Stimulated activated CD4-positive, alpha-beta T cell treated with anti-CD3 and anti-CD28 coated beads, TNF-alpha, amount 100 ng/mL, for 24 hours (primary cell): ENCODE measurements around the gene PGAP1.

Experiments
- DNase-seq, 3 experiments: peaks; one replicate each; pipeline ENCODE4 v3.0.0-alpha.2; 2020; ENCODE audit warnings: low read depth in 3 of 3

Gene PGAP1

DNA sequence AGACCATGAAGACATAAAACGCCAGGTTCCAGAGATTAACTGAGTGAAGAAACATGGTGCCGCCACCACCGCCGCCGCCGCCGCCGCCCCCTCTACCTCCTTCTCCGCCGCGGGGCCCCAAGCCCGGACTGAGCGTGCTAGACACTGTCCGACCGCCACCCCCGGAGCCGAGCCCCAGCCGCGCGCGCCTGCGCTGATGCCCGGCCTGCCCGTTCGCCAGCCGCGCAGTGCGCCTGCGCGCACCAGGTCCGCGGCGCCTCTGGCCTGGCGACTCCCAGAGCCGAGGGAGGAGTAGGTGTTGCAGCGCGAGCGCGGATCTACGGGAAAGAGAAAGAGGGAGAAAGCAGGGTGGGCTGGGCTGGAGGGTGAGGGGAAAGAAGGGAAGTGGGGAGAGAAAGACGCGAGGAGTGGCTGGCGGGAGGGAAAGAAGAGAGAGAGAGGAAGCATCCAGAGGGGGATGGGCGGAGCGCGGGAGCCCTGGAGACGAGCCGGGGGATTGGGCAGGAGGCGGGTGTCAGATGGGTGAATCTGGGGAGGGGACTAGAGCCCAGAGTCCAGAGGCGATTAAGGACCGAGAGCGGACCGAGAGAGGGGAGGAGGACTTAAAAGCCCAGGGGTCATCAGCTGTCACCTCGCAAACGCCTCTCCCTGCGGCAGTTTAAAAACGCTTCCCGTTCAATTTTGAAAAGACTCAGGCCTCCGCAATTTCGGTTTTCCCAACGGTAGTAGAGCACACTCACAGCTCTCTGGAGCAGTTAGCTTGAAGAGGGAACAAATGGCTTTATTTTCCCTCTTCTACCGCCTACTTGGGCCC lies at the start of gene PGAP1:
TSS of gene PGAP1 (minus strand) at position 146 of the 814 bp plus-strand sequence. CDS start at position 55, 91 bp downstream.
- DNase-seq: peak; percentile 66 to 85 (median 75)

DNA sequence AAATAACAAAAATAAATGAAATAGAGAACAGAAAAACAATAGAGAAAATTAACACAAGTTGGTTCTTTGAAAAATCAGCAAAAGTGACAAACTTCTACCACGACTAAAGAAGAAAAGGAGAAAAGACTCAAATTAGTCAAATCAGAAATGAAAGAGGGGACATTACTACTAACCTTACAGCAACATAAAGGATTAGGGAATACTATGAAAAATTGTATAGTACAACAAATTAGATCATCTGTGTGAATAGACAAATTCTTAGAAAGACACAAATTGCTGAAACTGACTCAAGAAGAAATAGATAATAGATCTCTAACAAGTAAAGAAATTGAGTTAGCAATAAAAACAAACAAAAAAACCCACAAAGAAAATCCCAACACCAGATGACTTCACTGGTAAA lies 48.5 kb upstream of the PGAP1 start:
- no peak for DNase-seq

GRCh38 chr2:196971574-196972279 lies 45.2 kb upstream of the PGAP1 start:
- DNase-seq: no peak

GRCh38 chr2:196970099-196970498 lies 43.6 kb upstream of the PGAP1 start:
- no peak for DNase-seq

GRCh38 chr2:196968516-196968915 lies 42.0 kb upstream of the PGAP1 start:
- no peak for DNase-seq

GRCh38 chr2:196967775-196968174 lies 41.3 kb upstream of the PGAP1 start:
- DNase-seq: no peak

DNA sequence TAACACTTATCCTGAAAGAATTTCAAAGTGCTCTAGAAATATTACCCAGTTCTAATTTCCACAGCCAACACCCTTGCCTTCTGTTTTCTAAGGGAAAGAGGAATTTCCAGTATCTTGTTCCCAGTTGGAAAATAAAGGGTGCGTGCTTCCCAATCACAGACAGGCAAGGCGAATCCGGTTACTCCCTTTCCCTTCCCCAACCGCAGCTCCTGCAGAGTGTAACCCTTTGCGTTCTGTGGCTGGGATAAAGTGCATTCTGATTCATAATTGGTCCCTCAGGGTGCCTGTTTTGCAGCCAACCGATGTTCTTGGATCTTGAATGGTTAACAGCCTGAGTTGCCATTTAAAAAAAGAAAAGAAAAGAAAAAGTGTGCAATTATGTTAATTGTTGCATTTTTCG lies 40.6 kb upstream of the PGAP1 start:
- DNase-seq: no peak

DNA sequence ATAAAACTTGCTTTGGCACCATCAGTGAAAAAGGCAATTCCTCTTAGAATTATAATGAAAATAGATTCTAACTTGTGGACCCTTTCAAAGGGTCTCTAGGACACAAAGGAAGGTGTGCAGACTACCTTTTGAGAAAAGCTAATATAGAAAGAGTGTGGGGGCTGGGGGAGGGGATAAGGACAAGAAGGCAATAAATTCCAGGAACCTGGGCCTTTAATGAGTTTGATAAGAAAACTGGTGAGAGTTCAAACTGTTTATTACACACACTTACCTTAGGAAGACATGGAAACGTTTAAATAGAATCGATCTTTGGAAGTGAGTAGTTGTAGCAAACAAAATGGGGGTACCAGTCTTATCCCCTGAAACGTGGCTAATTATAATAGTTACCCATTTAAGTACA lies 39.6 kb upstream of the PGAP1 start:
- DNase-seq: no peak

DNA sequence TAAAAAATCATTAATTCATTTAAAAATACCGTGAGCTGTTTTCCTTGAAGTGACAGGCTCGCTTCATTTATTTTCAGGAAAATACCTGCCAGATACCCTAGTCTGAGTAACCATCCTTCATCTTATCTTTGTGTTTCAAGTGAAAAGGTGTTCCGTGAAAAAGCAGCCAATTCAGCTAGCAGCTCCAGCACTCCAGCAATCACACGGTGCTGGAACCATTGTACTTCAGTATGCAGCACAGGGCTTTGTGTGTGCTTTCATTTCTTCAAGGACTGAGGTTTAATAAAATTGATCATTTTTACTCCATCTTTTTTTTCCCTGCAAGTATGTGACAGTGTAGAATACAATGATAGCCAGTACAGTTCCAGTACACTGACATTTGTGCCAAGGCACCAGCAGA lies 39.1 kb upstream of the PGAP1 start:
- DNase-seq: no peak

GRCh38 chr2:196963961-196964360 lies 37.5 kb upstream of the PGAP1 start:
- no peak for DNase-seq

GRCh38 chr2:196963043-196963442 lies 36.5 kb upstream of the PGAP1 start:
- DNase-seq: no peak

DNA sequence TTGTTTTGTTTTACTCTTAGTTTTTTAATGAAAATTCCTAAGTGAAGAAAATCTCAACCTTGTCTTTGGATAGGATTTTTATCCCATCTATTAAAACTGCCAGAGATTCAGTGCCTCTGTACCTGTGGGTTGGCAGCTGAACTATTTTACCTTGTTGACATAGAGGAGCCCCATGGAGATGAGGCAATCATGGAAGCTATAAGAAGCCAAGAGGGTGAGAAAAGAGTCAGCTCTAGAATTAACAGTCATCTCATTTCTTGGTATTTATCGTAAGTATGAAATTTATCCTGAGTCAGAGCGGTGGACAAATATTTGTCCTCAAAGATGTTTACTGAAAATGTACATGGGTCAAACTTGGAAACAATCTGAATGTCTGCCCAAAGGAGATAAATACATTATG lies 35.8 kb upstream of the PGAP1 start:
- DNase-seq: no peak

- no peak for DNase-seq
These were observed 35.4 kb upstream of the PGAP1 start for GRCh38 chr2:196961889-196962288.

- DNase-seq: no peak
These were observed 33.3 kb upstream of the PGAP1 start for GRCh38 chr2:196959734-196960338.

DNA sequence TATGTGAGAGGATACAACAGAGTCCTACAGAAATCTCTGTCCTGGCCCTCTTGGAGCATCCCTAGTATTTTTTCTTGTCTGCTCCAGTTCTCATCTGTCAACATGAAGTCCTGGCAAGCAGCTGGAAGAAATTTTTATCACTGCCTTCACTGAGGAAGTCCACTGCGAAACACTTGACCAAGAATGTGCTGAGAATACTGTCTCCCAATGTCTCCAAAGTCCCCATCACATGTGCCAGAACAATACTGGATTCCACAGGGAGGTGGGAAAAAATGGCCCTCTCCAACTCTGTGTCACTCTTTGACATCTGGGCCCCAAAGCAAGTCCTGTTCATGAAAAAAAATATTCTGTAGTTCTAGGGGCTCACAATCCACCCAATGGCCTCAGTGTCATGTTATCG lies 32.8 kb upstream of the PGAP1 start:
- no peak for DNase-seq

- no peak for DNase-seq
These were observed 31.5 kb upstream of the PGAP1 start for GRCh38 chr2:196957881-196958525.

- no peak for DNase-seq
These were observed 30.9 kb upstream of the PGAP1 start for GRCh38 chr2:196957442-196957841.

DNA sequence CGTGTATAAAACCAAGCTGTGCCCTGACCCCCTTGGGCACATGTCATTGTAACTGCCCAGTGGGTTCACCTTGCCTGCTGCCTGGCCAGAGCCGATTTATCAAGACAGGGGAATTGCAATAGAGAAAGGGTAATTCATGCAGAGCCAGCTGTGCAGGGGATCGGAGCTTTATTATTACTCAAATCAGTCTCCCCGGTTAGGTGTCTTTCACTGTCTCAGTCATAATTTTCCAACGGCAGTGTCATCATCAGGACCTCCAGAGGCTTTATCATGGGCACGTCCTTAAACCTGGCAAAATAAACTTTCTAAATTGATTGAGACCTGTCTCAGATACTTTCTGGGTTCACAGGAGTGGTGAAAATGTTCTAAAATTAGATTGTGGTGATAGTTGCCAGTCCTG lies 29.6 kb upstream of the PGAP1 start:
- DNase-seq: no peak

DNA sequence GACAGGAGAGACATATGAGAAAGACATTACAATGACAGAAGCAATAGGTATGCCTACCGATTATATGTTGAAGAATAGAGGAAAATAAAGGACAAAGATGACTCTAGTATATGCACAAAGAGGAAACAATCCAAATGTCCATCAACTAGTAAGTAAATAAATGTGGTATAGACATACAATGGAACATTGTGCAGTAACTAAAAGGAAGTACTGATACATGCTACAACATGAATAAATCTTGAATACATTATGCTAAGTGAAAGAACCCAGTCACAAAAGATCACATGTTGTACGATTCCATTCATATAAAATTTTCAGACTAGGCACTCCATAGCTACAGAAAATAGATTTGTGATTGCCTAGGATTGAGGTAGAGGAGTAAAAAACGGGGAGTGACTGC lies 28.5 kb upstream of the PGAP1 start:
- DNase-seq: no peak

- no peak for DNase-seq
These were observed 27.5 kb upstream of the PGAP1 start for GRCh38 chr2:196954001-196954400.

- DNase-seq: no peak
These were observed 26.4 kb upstream of the PGAP1 start for GRCh38 chr2:196952936-196953335.

- DNase-seq: no peak
These were observed 25.5 kb upstream of the PGAP1 start for GRCh38 chr2:196951973-196952372.
